ENCODE results near the gene REEP6.
"Not testable (repeated sequence)": the region's sequence is repeated elsewhere in the genome, so short reads cannot be mapped to it uniquely, and the experiment has no call there.

Gene REEP6

DNA sequence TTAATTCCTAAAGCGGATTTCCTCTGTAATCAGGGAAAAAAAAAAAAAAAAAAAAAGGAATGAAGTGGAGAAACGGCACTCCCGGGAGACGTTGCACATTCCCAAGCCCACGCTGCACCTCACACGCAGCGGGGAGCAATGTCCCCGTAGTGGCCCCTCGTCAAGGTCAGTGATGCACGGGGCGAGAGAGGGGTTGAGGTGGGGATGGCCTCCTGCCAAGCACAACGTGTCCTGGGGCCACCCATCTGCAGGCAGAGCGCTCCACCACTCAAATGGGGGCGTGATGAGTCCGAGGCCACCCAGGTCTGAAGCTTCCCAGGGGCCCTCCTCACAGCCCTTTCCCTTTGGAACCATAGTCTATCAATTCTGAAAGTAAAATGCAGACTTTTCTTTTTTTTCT, 48.0 kb downstream of the REEP6 start:
- DNase-seq (ENCODE audit: low read depth in 1 of 2, low spot score in 1 of 2), result no peak
- Histone ChIP-seq H3K27ac (replicated peaks) (no peak overlapping the region), H3K27me3 (ENCODE audit: insufficient read depth, poor library complexity, severe bottlenecking) (peaks cover 14% of the 10 kb centered on the region), H3K4me3 (replicated peaks; ENCODE audit: insufficient read depth, low read length) (no peak overlapping the region)
- TF ChIP-seq POLR2AphosphoS5 (IDR thresholded peaks at IDR 0.05; ENCODE audit: low read depth) (no peak), GABPA (IDR thresholded peaks at IDR 0.05; ENCODE audit: low read depth) (no peak), SPI1 (IDR thresholded peaks at IDR 0.05; ENCODE audit: borderline replicate concordance, low read depth) (no peak)
- TF ChIP-seq, protein P1, sequence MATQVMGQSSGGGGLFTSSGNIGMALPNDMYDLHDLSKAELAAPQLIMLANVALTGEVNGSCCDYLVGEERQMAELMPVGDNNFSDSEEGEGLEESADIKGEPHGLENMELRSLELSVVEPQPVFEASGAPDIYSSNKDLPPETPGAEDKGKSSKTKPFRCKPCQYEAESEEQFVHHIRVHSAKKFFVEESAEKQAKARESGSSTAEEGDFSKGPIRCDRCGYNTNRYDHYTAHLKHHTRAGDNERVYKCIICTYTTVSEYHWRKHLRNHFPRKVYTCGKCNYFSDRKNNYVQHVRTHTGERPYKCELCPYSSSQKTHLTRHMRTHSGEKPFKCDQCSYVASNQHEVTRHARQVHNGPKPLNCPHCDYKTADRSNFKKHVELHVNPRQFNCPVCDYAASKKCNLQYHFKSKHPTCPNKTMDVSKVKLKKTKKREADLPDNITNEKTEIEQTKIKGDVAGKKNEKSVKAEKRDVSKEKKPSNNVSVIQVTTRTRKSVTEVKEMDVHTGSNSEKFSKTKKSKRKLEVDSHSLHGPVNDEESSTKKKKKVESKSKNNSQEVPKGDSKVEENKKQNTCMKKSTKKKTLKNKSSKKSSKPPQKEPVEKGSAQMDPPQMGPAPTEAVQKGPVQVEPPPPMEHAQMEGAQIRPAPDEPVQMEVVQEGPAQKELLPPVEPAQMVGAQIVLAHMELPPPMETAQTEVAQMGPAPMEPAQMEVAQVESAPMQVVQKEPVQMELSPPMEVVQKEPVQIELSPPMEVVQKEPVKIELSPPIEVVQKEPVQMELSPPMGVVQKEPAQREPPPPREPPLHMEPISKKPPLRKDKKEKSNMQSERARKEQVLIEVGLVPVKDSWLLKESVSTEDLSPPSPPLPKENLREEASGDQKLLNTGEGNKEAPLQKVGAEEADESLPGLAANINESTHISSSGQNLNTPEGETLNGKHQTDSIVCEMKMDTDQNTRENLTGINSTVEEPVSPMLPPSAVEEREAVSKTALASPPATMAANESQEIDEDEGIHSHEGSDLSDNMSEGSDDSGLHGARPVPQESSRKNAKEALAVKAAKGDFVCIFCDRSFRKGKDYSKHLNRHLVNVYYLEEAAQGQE (IDR thresholded peaks at IDR 0.05; ENCODE audit: insufficient replicate concordance, low read depth), result no peak
- TF ChIP-seq, protein P2, sequence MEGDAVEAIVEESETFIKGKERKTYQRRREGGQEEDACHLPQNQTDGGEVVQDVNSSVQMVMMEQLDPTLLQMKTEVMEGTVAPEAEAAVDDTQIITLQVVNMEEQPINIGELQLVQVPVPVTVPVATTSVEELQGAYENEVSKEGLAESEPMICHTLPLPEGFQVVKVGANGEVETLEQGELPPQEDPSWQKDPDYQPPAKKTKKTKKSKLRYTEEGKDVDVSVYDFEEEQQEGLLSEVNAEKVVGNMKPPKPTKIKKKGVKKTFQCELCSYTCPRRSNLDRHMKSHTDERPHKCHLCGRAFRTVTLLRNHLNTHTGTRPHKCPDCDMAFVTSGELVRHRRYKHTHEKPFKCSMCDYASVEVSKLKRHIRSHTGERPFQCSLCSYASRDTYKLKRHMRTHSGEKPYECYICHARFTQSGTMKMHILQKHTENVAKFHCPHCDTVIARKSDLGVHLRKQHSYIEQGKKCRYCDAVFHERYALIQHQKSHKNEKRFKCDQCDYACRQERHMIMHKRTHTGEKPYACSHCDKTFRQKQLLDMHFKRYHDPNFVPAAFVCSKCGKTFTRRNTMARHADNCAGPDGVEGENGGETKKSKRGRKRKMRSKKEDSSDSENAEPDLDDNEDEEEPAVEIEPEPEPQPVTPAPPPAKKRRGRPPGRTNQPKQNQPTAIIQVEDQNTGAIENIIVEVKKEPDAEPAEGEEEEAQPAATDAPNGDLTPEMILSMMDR (IDR thresholded peaks at IDR 0.05; ENCODE audit: insufficient read depth, low read length), result no peak

DNA sequence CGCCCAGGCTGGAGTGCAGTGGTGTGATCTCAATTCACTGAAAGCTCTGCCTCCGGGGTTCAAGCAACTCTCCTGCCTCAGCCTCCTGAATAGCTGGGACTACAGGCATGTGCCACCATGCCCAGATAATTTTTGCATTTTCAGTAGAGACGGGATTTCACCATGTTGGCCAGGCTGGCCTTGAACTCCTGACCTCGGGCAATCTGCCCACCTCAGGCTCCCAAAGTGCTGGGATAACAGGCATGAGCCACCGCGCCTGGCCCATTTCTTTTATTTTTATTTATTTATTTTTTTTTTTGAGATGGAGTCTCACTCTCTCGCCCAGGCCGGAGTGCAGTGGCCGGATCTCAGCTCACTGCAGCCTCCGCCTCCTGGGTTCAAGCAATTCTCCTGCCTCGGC, 48.8 kb downstream of the REEP6 start:
- peaks cover 20% of the 10 kb centered on the region for H3K27me3 ChIP-seq (ENCODE audit: insufficient read depth, poor library complexity, severe bottlenecking)

DNA sequence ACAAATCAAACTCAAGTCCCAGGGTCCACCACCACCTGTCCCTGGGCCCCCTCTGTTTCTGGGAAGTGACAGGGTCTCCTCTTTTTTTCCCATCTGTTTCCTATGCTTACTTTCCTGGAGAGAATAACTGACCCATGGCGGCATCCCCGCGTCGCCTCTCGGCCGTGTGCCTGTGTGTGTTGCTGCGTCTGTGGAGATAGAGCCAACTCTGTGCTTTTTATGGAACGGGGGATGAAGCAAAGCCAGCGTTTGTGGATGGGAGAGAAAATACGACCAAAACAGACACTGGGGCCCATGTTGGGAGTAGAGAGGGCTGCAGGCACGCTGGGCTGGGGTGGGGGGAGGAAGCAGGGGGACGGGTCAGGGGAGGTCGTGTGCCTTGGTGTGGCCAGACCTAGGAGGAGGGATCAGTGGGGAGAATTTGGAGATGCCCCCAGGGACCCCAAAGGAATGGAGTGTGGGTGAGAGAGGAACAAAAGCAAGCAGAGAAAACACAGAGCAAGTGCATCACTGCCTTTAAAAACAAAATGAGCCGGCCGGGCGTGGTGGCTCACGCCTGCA, 49.5 kb downstream of the REEP6 start:
- TF ChIP-seq SPI1 (IDR thresholded peaks at IDR 0.05; ENCODE audit: borderline replicate concordance, low read depth) (no peak), GABPA (IDR thresholded peaks at IDR 0.05; ENCODE audit: low read depth) (no peak), POLR2AphosphoS5 (IDR thresholded peaks at IDR 0.05; ENCODE audit: low read depth) (no peak)
- TF ChIP-seq, protein P2 (IDR thresholded peaks at IDR 0.05; ENCODE audit: insufficient read depth, low read length), result no peak
- TF ChIP-seq, protein P1 (IDR thresholded peaks at IDR 0.05; ENCODE audit: insufficient replicate concordance, low read depth), result no peak
- Histone ChIP-seq H3K27me3 (ENCODE audit: insufficient read depth, poor library complexity, severe bottlenecking) (peaks cover 20% of the 10 kb centered on the region), H3K4me3 (replicated peaks; ENCODE audit: insufficient read depth, low read length) (no peak overlapping the region), H3K27ac (replicated peaks) (no peak overlapping the region)
- no peak for DNase-seq (ENCODE audit: low read depth in 1 of 2, low spot score in 1 of 2)

More for the DNA sequence above, 48.8 kb downstream of the REEP6 start:
- DNase-seq (ENCODE audit: low read depth in 1 of 2, low spot score in 1 of 2); H3K27ac ChIP-seq (replicated peaks); H3K4me3 ChIP-seq (replicated peaks; ENCODE audit: insufficient read depth, low read length): not testable (repeated sequence)

Measured in HL-60 (cell line).